K562 (cell line): ENCODE results near the gene MARS1. TPM values are rescaled to one million over a fixed set of nuclear protein-coding genes. Genes with fewer than 3 reads are reported as not detected.

ENCODE experiments used
- CBX2 ChIP-seq: fragments of 200-600 bp; sonication (generic); IDR thresholded peaks from one replicate; pipeline ENCODE4 v1.6.1; 2012; ENCODE audit warnings: mild to moderate bottlenecking, low read length, inconsistent platforms; ENCODE audit not compliant: insufficient read depth, poor library complexity, severe bottlenecking
- CTBP1 ChIP-seq: fragments of 450-650 bp; IDR thresholded peaks from 2 replicates; pipeline ENCODE4 v1.6.1; 2016; ENCODE audit warnings: borderline replicate concordance
- E2F1 ChIP-seq: sonication (generic); formaldehyde crosslinking; IDR thresholded peaks from 2 replicates; pipeline ENCODE4 v1.8.1; 2023; ENCODE audit warnings: mild to moderate bottlenecking, missing genetic modification reagents, moderate library complexity
- EHMT2 ChIP-seq: fragments of 450-650 bp; IDR thresholded peaks from 2 replicates; pipeline ENCODE4 v1.6.1; 2018; ENCODE audit warnings: antibody characterized with exemption
- FIP1L1 ChIP-seq: fragments of 200-400 bp; formaldehyde crosslinking; IDR thresholded peaks from 2 replicates; pipeline ENCODE4 v1.6.1; 2018; ENCODE audit warnings: mild to moderate bottlenecking, low read depth, low read length; ENCODE audit not compliant: poor library complexity, severe bottlenecking
- KAT2B ChIP-seq: IDR thresholded peaks from one replicate; pipeline ENCODE4 v1.6.1; 2012; ENCODE audit warnings: low read depth, mild to moderate bottlenecking, control low read depth, inconsistent platforms, low read length, moderate library complexity
- MCM2 ChIP-seq: fragments of 450-650 bp; IDR thresholded peaks from 2 replicates; pipeline ENCODE4 v1.6.1; 2017; ENCODE audit warnings: low read depth, mild to moderate bottlenecking
- MTA3 ChIP-seq: fragments of 450-650 bp; formaldehyde crosslinking; IDR thresholded peaks from 2 replicates; pipeline ENCODE4 v1.6.1; 2017; ENCODE audit warnings: mild to moderate bottlenecking, borderline replicate concordance
- NCOA2 ChIP-seq, 2 experiments: fragments of 450-650 bp; IDR thresholded peaks; 2 replicates each; pipeline ENCODE4 v1.6.1; 2018; ENCODE audit warnings: mild to moderate bottlenecking in 2 of 2, moderate library complexity in 1 of 2; ENCODE audit not compliant: partially characterized antibody in 2 of 2
- NELFE ChIP-seq: IDR thresholded peaks from 2 replicates; pipeline ENCODE4 v1.6.1; 2011; ENCODE audit warnings: mild to moderate bottlenecking; ENCODE audit not compliant: insufficient read depth, insufficient read length
- NR4A1 ChIP-seq, 2 experiments: fragments of 250-450 bp in 1 of 2; fragments of 450-650 bp in 1 of 2; sonication (Bioruptor Pico) in 1 of 2; IDR thresholded peaks; 2 replicates each; pipeline versions ENCODE4 v1.4.0 to v1.6.1; 2016 to 2020; ENCODE audit warnings: mild to moderate bottlenecking in 2 of 2, missing compliant biosample characterization in 1 of 2, missing genetic modification characterization in 1 of 2, moderate library complexity in 1 of 2
- PHF21A ChIP-seq: fragments of 450-650 bp; IDR thresholded peaks from 2 replicates; pipeline ENCODE4 v1.6.1; 2017; ENCODE audit warnings: low read depth, borderline replicate concordance
- ZBTB43 ChIP-seq: sonication (generic); formaldehyde crosslinking; IDR thresholded peaks from 2 replicates; pipeline ENCODE4 v1.8.0; 2023; ENCODE audit warnings: mild to moderate bottlenecking, missing genetic modification reagents
- ZKSCAN8 ChIP-seq: fragments of 200-800 bp; sonication (Bioruptor generic); IDR thresholded peaks from 2 replicates; pipeline ENCODE4 v1.6.1; 2016; ENCODE audit warnings: missing genetic modification characterization, missing compliant biosample characterization
- ZNF217 ChIP-seq: sonication (generic); formaldehyde crosslinking; IDR thresholded peaks from 2 replicates; pipeline ENCODE4 v1.8.0; 2022; ENCODE audit warnings: mild to moderate bottlenecking, missing genetic modification reagents
- ZNF347 ChIP-seq: fragments of 450-650 bp; formaldehyde crosslinking; IDR thresholded peaks from 2 replicates; pipeline ENCODE4 v1.4.0; 2020; ENCODE audit warnings: low read depth, mild to moderate bottlenecking, moderate library complexity
- ZNF668 ChIP-seq: fragments of 250-450 bp; sonication (Bioruptor Pico); IDR thresholded peaks from 2 replicates; pipeline ENCODE4 v1.8.0; 2022; ENCODE audit warnings: mild to moderate bottlenecking, inconsistent platforms
- polyA plus RNA-seq, 8 experiments: library from polyadenylated mRNA; depleted of rRNA in 4 of 8; stranded (reverse) in 5 of 8; unstranded in 3 of 8; fragments of >200 nt; fragmentation: Nextera tagmentation in 2 of 8; fragmentation: Illumina TruSeq in 1 of 8; extraction: Ambion mirVana in 2 of 8; extraction: Trizol in 1 of 8; gene quantifications; 2 replicates each; pipeline versions ENCODE4 v1.2.1 to v1.2.3, GENCODE V29; 2011 to 2014; ENCODE audit warnings: inconsistent platforms in 1 of 8, missing spikeins in 1 of 8
- total RNA-seq, 7 experiments: library from RNA; depleted of rRNA in 6 of 7; stranded (reverse); fragments of >200 nt in 6 of 7; fragmentation: Illumina TruSeq in 2 of 7; extraction: Trizol in 2 of 7; gene quantifications; 2 replicates each; pipeline versions ENCODE4 v1.2.1 to v1.2.3, GENCODE V29; 2011 to 2021; ENCODE audit warnings: low replicate concordance in 1 of 7
- TF ChIP-seq, protein P1 (sequence below): IDR thresholded peaks from 2 replicates; pipeline ENCODE4 v1.6.1; 2014; ENCODE audit warnings: antibody characterized with exemption
- TF ChIP-seq, protein P2 (sequence below), 2 experiments: fragments of 450-650 bp; IDR thresholded peaks; 2 replicates each; pipeline ENCODE4 v1.6.1; 2016
- TF ChIP-seq, protein P3 (sequence below): sonication (generic); formaldehyde crosslinking; IDR thresholded peaks from 2 replicates; pipeline ENCODE4 v1.8.0; 2022; ENCODE audit warnings: missing genetic modification reagents, mild to moderate bottlenecking, moderate library complexity, borderline replicate concordance

Gene MARS1
- total and polyA plus RNA-seq, 9 of the 15 experiments (the other 6 are each of a cell fraction or from before 2014, with no cell fraction given): 117 to 382 (median 220) TPM

DNA sequence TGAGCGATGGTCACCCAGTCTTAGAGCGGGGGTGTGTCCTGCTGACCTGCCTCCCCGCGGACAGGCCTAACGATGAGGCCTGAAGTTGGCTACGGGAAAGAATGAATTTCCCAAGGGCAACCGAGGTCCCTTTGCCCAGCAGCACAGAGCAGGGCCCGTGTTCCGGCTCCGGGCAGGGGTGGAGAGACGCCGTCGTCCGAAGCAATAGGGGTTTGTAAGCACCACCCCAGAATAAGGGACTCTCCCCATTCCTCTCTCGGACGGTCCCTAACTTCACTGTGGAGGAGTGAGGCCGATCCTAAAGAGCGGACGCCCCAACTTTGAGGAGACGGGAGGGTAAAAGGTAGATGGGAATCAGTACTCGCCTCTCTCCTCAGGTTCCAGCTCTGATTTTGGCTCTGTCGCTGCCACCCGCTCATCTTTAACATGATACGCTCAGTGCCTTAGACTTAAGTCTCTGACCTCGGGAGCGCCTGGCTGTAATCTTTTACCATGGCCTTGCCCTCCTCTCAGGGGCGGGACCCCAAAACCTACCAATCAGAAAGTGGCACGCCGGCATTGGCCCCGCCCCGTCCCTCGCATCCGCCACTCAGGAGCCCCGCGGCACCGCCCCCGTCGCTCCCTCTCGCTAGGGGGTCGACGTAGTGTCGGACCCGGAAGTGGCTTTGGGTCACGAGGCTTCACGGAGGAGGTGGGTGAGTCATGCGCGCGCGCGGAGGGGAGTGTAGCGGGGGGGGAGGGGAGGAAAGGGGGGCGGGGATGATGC is 32.4 kb downstream of the MARS1 start, which contains the start of gene DDIT3 (continued):
- TF ChIP-seq, protein P1, sequence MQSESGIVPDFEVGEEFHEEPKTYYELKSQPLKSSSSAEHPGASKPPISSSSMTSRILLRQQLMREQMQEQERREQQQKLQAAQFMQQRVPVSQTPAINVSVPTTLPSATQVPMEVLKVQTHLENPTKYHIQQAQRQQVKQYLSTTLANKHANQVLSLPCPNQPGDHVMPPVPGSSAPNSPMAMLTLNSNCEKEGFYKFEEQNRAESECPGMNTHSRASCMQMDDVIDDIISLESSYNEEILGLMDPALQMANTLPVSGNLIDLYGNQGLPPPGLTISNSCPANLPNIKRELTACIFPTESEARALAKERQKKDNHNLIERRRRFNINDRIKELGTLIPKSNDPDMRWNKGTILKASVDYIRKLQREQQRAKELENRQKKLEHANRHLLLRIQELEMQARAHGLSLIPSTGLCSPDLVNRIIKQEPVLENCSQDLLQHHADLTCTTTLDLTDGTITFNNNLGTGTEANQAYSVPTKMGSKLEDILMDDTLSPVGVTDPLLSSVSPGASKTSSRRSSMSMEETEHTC: peak; percentile 99
- TF ChIP-seq NELFE: peak; percentile 63
- peak; percentile 85 for TF ChIP-seq E2F1 (CRISPR knock-in tag)
- TF ChIP-seq MTA3: peak; percentile 94
- no peak for TF ChIP-seq EHMT2
- no peak for TF ChIP-seq ZKSCAN8
- 0 out of 2 replicates have a peak, but pooled peaks have one; percentile 44 for TF ChIP-seq NR4A1 (CRISPR knock-in tag; IDR thresholded peaks at IDR 0.05)
- TF ChIP-seq NR4A1 (tag; IDR thresholded peaks at IDR 0.05): no peak; the same call in 1 of the 2 replicates
- TF ChIP-seq ZBTB43 (CRISPR knock-in tag): no peak
- TF ChIP-seq, protein P2, sequence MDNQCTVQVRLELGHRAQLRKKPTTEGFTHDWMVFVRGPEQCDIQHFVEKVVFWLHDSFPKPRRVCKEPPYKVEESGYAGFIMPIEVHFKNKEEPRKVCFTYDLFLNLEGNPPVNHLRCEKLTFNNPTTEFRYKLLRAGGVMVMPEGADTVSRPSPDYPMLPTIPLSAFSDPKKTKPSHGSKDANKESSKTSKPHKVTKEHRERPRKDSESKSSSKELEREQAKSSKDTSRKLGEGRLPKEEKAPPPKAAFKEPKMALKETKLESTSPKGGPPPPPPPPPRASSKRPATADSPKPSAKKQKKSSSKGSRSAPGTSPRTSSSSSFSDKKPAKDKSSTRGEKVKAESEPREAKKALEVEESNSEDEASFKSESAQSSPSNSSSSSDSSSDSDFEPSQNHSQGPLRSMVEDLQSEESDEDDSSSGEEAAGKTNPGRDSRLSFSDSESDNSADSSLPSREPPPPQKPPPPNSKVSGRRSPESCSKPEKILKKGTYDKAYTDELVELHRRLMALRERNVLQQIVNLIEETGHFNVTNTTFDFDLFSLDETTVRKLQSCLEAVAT (IDR thresholded peaks at IDR 0.05): peak; percentile 97 to 98
- 0 out of 2 replicates have a peak, but pooled peaks have one; percentile 56 for TF ChIP-seq PHF21A
- TF ChIP-seq MCM2: no peak
- no peak for TF ChIP-seq ZNF217 (CRISPR knock-in tag)
- peak; percentile 54; the same call in 1 of the 2 replicates for TF ChIP-seq ZNF347 (CRISPR knock-in tag)
- TF ChIP-seq, protein P3, sequence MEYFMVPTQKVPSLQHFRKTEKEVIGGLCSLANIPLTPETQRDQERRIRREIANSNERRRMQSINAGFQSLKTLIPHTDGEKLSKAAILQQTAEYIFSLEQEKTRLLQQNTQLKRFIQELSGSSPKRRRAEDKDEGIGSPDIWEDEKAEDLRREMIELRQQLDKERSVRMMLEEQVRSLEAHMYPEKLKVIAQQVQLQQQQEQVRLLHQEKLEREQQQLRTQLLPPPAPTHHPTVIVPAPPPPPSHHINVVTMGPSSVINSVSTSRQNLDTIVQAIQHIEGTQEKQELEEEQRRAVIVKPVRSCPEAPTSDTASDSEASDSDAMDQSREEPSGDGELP: peak; percentile 70; the same call in 1 of the 2 replicates
- no peak for TF ChIP-seq KAT2B
- no peak for TF ChIP-seq CBX2
- TF ChIP-seq FIP1L1: peak; percentile 61
- TF ChIP-seq NCOA2 (IDR thresholded peaks at IDR 0.05; ENCODE audit: partially characterized antibody in 2 of 2): peak in 1 of 2 experiments; percentile 97
- TF ChIP-seq ZNF668 (CRISPR knock-in tag): 0 out of 2 replicates have a peak, but pooled peaks have one; percentile 26
- TF ChIP-seq CTBP1: peak; percentile 19; the same call in 1 of the 2 replicates
